Body of pancreas (tissue), 4 donors: ENCODE data around the gene COL24A1. TPM values are rescaled to one million over a fixed set of nuclear protein-coding genes. Genes with fewer than 3 reads are reported as not detected.

ENCODE experiments used
- ATAC-seq: fragments of 150-250 bp; one replicate; pipeline ENCODE4 v1.9.1; 2016
- DNase-seq, 4 donors: peaks; one replicate each; pipeline ENCODE4 v3.0.0-alpha.2; 2019
- H3K27ac ChIP-seq, 4 donors: fragments of 200-600 bp; sonication (generic); 1 replicate in 3 of 4; 2 replicates in 1 of 4; pipeline versions ENCODE4 v1.5.1 to v1.6.1; 2016 to 2019; ENCODE audit warnings: mild to moderate bottlenecking in 1 of 4, mixed read lengths in 1 of 4, moderate library complexity in 1 of 4
- H3K27me3 ChIP-seq, 2 donors: fragments of 200-600 bp; sonication (generic); one replicate each; pipeline ENCODE4 v1.6.0; 2016; ENCODE audit warnings: mild to moderate bottlenecking in 1 of 2
- H3K36me3 ChIP-seq, 2 donors: fragments of 200-600 bp; sonication (generic); replicated peaks in 1 of 2; 2 replicates each; pipeline ENCODE4 v1.5.1; 2016; ENCODE audit warnings: low read depth in 2 of 2; ENCODE audit not compliant: insufficient read depth in 1 of 2
- H3K4me1 ChIP-seq: fragments of 200-600 bp; sonication (generic); one replicate; pipeline ENCODE4 v1.6.0; 2016
- H3K4me3 ChIP-seq, 2 donors: fragments of 200-600 bp; sonication (generic); 1 replicate in 1 of 2; 2 replicates in 1 of 2; pipeline ENCODE4 v1.5.1; 2016 to 2019
- H3K9me3 ChIP-seq, 3 donors: fragments of 200-600 bp; sonication (generic); 1 replicate in 2 of 3; 2 replicates in 1 of 3; pipeline ENCODE4 v1.5.1; 2016
- POLR2A ChIP-seq, 3 donors: fragments of 450-650 bp; IDR thresholded peaks; one replicate each; pipeline ENCODE4 v1.6.1; 2016; ENCODE audit warnings: antibody characterized with exemption in 3 of 3, mild to moderate bottlenecking in 2 of 3
- WGBS, 2 donors: methylation state at CpG; one replicate each; pipeline ENCODE4 v1.1.5; 2017; 5-methylcytosine and 5-hydroxymethylcytosine counted together
- intact Hi-C: fragments of 100-400 bp; cut with DNase I; formaldehyde crosslinking; loops from one replicate; pipeline ENCODE4 v1.15.1; 2023
- total RNA-seq, 2 donors: library from RNA; depleted of rRNA; stranded (reverse); fragments of >200 nt; gene quantifications; one replicate each; pipeline ENCODE4 v1.1.0, GENCODE V29; 2016
- TF ChIP-seq, protein P1 (sequence below), 7 experiments: fragments of 450-650 bp in 4 of 7; fragments of 200-600 bp in 3 of 7; sonication (generic) in 3 of 7; IDR thresholded peaks; one replicate each; pipeline ENCODE4 v1.5.1; 2016 to 2019; ENCODE audit warnings: antibody characterized with exemption in 7 of 7

Gene COL24A1
- total RNA-seq, 2 donors from 2014 or later: under 0.01 TPM; not detected in 1

GRCh38 chr1:86149591-86149990 is 7.0 kb downstream of the COL24A1 start:
- TF ChIP-seq, protein P1, sequence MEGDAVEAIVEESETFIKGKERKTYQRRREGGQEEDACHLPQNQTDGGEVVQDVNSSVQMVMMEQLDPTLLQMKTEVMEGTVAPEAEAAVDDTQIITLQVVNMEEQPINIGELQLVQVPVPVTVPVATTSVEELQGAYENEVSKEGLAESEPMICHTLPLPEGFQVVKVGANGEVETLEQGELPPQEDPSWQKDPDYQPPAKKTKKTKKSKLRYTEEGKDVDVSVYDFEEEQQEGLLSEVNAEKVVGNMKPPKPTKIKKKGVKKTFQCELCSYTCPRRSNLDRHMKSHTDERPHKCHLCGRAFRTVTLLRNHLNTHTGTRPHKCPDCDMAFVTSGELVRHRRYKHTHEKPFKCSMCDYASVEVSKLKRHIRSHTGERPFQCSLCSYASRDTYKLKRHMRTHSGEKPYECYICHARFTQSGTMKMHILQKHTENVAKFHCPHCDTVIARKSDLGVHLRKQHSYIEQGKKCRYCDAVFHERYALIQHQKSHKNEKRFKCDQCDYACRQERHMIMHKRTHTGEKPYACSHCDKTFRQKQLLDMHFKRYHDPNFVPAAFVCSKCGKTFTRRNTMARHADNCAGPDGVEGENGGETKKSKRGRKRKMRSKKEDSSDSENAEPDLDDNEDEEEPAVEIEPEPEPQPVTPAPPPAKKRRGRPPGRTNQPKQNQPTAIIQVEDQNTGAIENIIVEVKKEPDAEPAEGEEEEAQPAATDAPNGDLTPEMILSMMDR (IDR thresholded peaks at IDR 0.05): no peak
- TF ChIP-seq POLR2A (IDR thresholded peaks at IDR 0.05): no peak
- Histone ChIP-seq H3K36me3 (no peaks in the 10 kb centered on the region), H3K27ac (no peak overlapping the region), H3K27me3 (no peaks in the 10 kb centered on the region), H3K4me3 (no peak overlapping the region), H3K9me3 (no peaks in the 10 kb centered on the region), H3K4me1 (no peaks in the 10 kb centered on the region)
- intact Hi-C loops: no loop called here
- no peak for DNase-seq
- ATAC-seq: no peak
- 62 to 65% methylated on average over 1 of the region's 1 CpG for whole genome bisulfite sequencing, 2 donors

DNA sequence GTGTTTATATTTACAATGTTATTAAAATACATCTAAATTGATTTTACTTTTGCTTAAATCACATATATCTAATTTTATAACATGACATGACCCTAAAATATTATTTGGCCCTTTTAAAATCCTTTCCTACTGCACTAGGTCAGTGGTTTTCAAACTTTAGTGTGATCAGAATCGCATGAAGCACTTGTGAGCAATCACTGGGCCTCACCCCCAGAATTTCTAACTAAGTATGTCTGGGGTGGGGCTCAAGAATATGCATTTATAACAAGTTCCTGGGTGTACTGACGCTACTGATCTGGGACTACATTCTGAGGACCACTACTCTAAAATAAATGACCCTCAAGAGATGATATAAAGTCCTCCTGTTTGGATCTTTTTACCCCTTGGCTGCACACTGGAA is 8.8 kb downstream of the COL24A1 start:
- intact Hi-C loops: no loop called here
- TF ChIP-seq POLR2A (IDR thresholded peaks at IDR 0.05): no peak
- TF ChIP-seq, protein P1 (IDR thresholded peaks at IDR 0.05): no peak
- H3K27ac ChIP-seq: no peak overlapping the region
- no peak overlapping the region for H3K4me3 ChIP-seq
- ATAC-seq (no peak), DNase-seq (no peak)
- H3K9me3 ChIP-seq: no peaks in the 10 kb centered on the region
- no peaks in the 10 kb centered on the region for H3K36me3 ChIP-seq
- 73 to 75% methylated on average over 2 of the region's 2 CpGs for WGBS, 2 donors
- no peaks in the 10 kb centered on the region for H3K27me3 ChIP-seq
- H3K4me1 ChIP-seq: no peaks in the 10 kb centered on the region

DNA sequence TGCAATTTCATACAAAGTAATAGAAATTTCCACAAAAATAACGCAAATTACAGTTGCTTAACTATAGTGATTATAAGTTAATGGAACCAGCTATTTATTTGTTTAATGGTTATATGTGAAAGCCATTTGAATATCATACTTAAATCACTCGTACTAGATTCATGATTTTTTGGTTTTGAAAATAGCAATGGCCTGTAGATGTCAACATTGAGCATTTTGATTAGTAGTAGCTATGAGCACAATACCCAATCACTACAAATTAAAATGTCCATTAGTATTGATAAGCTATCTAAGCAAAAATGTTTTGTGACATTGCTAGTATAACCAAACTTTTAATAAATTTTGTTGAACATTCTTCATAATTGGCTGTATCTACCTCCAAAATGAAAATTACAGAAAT is 10.0 kb downstream of the COL24A1 start:
- H3K27me3 ChIP-seq: no peaks in the 10 kb centered on the region
- DNase-seq: no peak
- H3K36me3 ChIP-seq: no peaks in the 10 kb centered on the region
- TF ChIP-seq, protein P1 (IDR thresholded peaks at IDR 0.05): no peak
- TF ChIP-seq POLR2A (IDR thresholded peaks at IDR 0.05): no peak
- H3K9me3 ChIP-seq: no peaks in the 10 kb centered on the region
- 58 to 77% methylated on average over 2 of the region's 2 CpGs for WGBS, 2 donors
- H3K27ac ChIP-seq: no peak overlapping the region
- no peak overlapping the region for H3K4me3 ChIP-seq
- H3K4me1 ChIP-seq: no peaks in the 10 kb centered on the region
- intact Hi-C loops: no loop called here
- ATAC-seq: no peak

GRCh38 chr1:86140281-86140880 is 16.2 kb downstream of the COL24A1 start:
- H3K4me1 ChIP-seq: no peaks in the 10 kb centered on the region
- no peaks in the 10 kb centered on the region for H3K9me3 ChIP-seq
- H3K27ac ChIP-seq: no peak overlapping the region
- DNase-seq (no peak), ATAC-seq (no peak)
- 41 to 43% methylated on average over 3 of the region's 3 CpGs for WGBS, 2 donors
- no peaks in the 10 kb centered on the region for H3K36me3 ChIP-seq
- no peak for TF ChIP-seq POLR2A (IDR thresholded peaks at IDR 0.05)
- TF ChIP-seq, protein P1 (IDR thresholded peaks at IDR 0.05): no peak
- intact Hi-C loops: no loop called here
- no peak overlapping the region for H3K4me3 ChIP-seq
- H3K27me3 ChIP-seq: no peaks in the 10 kb centered on the region

GRCh38 chr1:86138746-86139145 is 17.8 kb downstream of the COL24A1 start:
- H3K9me3 ChIP-seq: no peaks in the 10 kb centered on the region
- no peak overlapping the region for H3K4me3 ChIP-seq
- WGBS, 2 donors: 35 to 49% methylated on average over 3 of the region's 3 CpGs
- intact Hi-C loops: no loop called here
- no peaks in the 10 kb centered on the region for H3K27me3 ChIP-seq
- H3K36me3 ChIP-seq: no peaks in the 10 kb centered on the region
- TF ChIP-seq, protein P1 (IDR thresholded peaks at IDR 0.05): no peak
- no peak for TF ChIP-seq POLR2A (IDR thresholded peaks at IDR 0.05)
- H3K27ac ChIP-seq: no peak overlapping the region
- ATAC-seq (no peak), DNase-seq (no peak)
- no peaks in the 10 kb centered on the region for H3K4me1 ChIP-seq
